ENCODE measurements around the gene LRP1. TPM values are rescaled to one million over a fixed set of nuclear protein-coding genes. Genes with fewer than 3 reads are reported as not detected.

The LRP1 gene
- total RNA-seq, 1 donor from 2014 or later, result 760 TPM

- DNase-seq (ENCODE audit: low spot score) (peak; percentile 91), ATAC-seq (peak; percentile 29)
- intact Hi-C loops (cut with DNase I), result no loop called here
These were observed 115.4 kb downstream of the LRP1 start for GRCh38 chr12:57243521-57244311.

GRCh38 chr12:57244312-57244696 is 116.0 kb downstream of the LRP1 start:
- ATAC-seq, result no peak
- DNase-seq (ENCODE audit: low spot score), result peak; percentile 54
- intact Hi-C loops (cut with DNase I), result no loop called here

- intact Hi-C loops (cut with DNase I), result no loop called here
- ATAC-seq (no peak), DNase-seq (ENCODE audit: low spot score) (no peak)
These were observed 118.8 kb downstream of the LRP1 start for GRCh38 chr12:57247041-57247440.

- ATAC-seq (no peak), DNase-seq (ENCODE audit: low spot score) (no peak)
- intact Hi-C loops (cut with DNase I), result no loop called here
These were observed 120.9 kb downstream of the LRP1 start for GRCh38 chr12:57248934-57249742.

- intact Hi-C loops (cut with DNase I), result no loop called here
- DNase-seq (ENCODE audit: low spot score), result no peak
- ATAC-seq, result no peak
These were observed 122.3 kb downstream of the LRP1 start for GRCh38 chr12:57250541-57250940.

- intact Hi-C loops (cut with DNase I), result no loop called here
- no peak for ATAC-seq
- DNase-seq (ENCODE audit: low spot score), result no peak
These were observed 122.7 kb downstream of the LRP1 start, which contains the start of gene STAC3 for GRCh38 chr12:57250956-57251355. Gene STAC3, minus strand, starts transcription at chr12:57251187. Its CDS starts 1,551 bp downstream, at chr12:57249636.

- intact Hi-C loops (cut with DNase I), result no loop called here
- DNase-seq (ENCODE audit: low spot score) (no peak), ATAC-seq (peak; percentile 29)
These were observed 126.4 kb downstream of the LRP1 start for GRCh38 chr12:57254506-57255280.

GRCh38 chr12:57255916-57256315 is 127.6 kb downstream of the LRP1 start:
- intact Hi-C loops (cut with DNase I), result no loop called here
- no peak for DNase-seq (ENCODE audit: low spot score)
- ATAC-seq, result no peak

GRCh38 chr12:57258977-57259970 is 131.0 kb downstream of the LRP1 start:
- no peak for ATAC-seq
- DNase-seq (ENCODE audit: low spot score), result no peak
- intact Hi-C loops (cut with DNase I), result no loop called here

GRCh38 chr12:57260366-57260765 is 132.1 kb downstream of the LRP1 start:
- no peak for ATAC-seq
- intact Hi-C loops (cut with DNase I), result loop anchor here (5.0 kb wide), 1 partner anchor 192 kb away; no protein-coding TSS in a partner anchor
- DNase-seq (ENCODE audit: low spot score), result no peak

GRCh38 chr12:57261428-57261865 is 133.2 kb downstream of the LRP1 start:
- intact Hi-C loops (cut with DNase I), result loop anchor here (5.0 kb wide), 1 partner anchor 191 kb away; no protein-coding TSS in a partner anchor
- DNase-seq (ENCODE audit: low spot score) (no peak), ATAC-seq (no peak)

GRCh38 chr12:57262126-57262822 is 134.0 kb downstream of the LRP1 start:
- ATAC-seq (no peak), DNase-seq (ENCODE audit: low spot score) (no peak)
- intact Hi-C loops (cut with DNase I), result loop anchor here (5.0 kb wide), 1 partner anchor 190 kb away; no protein-coding TSS in a partner anchor

Small RNA genes lying within 50 kb of the gene (microRNA-seq; reads per million reads assigned to microRNA genes)
- 7.6 reads per million, percentile 20 among the genes with 10 or more reads in this experiment for gene MIR1228

Other genes with a start within 250 kb of the LRP1 start
- gene SDR9C7, start 194.1 kb upstream of the LRP1 start, total RNA-seq, result 0.18 TPM
- gene RDH16, start 170.9 kb upstream of the LRP1 start, total RNA-seq, result 1.4 TPM
- gene ZBTB39, start 121.9 kb upstream of the LRP1 start, total RNA-seq, result 6.2 TPM
- not detected for gene TAC3, start 112.0 kb upstream of the LRP1 start, total RNA-seq
- 0.36 TPM for gene MYO1A, start 78.4 kb upstream of the LRP1 start, total RNA-seq
- 13.1 TPM for gene NEMP1, start 49.7 kb upstream of the LRP1 start, total RNA-seq
- gene NAB2, start 39.4 kb upstream of the LRP1 start, total RNA-seq, result 52.7 TPM
- gene STAT6, start 17.1 kb upstream of the LRP1 start, total RNA-seq, result 187 TPM
- gene LRP1-AS, start 19.1 kb downstream of the LRP1 start, total RNA-seq, result not detected
- 0.27 TPM for gene NXPH4, start 88.3 kb downstream of the LRP1 start, total RNA-seq
- gene SHMT2, start 101.2 kb downstream of the LRP1 start, total RNA-seq, result 41.9 TPM
- 1.9 TPM for gene STAC3, start 122.7 kb downstream of the LRP1 start, total RNA-seq

Measured in sciatic nerve (tissue), 2 donors.